Neutrophil (primary cell): ENCODE measurements around the gene THTPA.
"Not testable (repeated sequence)": the region's sequence is repeated elsewhere in the genome, so short reads cannot be mapped to it uniquely, and the experiment has no call there.

Experiments used
- H3K27ac ChIP-seq: fragments of 200-600 bp; sonication (generic); 2 replicates; pipeline ENCODE4 v1.5.1; 2016; ENCODE audit warnings: mild to moderate bottlenecking, moderate library complexity
- H3K27me3 ChIP-seq: fragments of 200-600 bp; sonication (generic); 2 replicates; pipeline ENCODE4 v1.6.0; 2016; ENCODE audit warnings: mild to moderate bottlenecking
- H3K36me3 ChIP-seq: fragments of 200-600 bp; sonication (generic); 2 replicates; pipeline ENCODE4 v1.5.1; 2017
- H3K4me1 ChIP-seq, 2 experiments: fragments of 200-600 bp in 1 of 2; sonication (generic) in 1 of 2; 1 replicate in 1 of 2; 2 replicates in 1 of 2; pipeline versions ENCODE4 v1.5.1 to v1.6.1; 2013 to 2016; ENCODE audit warnings: low read depth in 1 of 2, low read length in 1 of 2, mild to moderate bottlenecking in 1 of 2, moderate library complexity in 1 of 2; ENCODE audit not compliant: control insufficient read depth in 1 of 2, insufficient read depth in 1 of 2
- H3K4me3 ChIP-seq, 2 experiments: fragments of 200-600 bp in 1 of 2; sonication (generic) in 1 of 2; 1 replicate in 1 of 2; 2 replicates in 1 of 2; pipeline ENCODE4 v1.5.1; 2013 to 2016; ENCODE audit warnings: low read depth in 1 of 2, low read length in 1 of 2, mild to moderate bottlenecking in 1 of 2, moderate library complexity in 1 of 2
- H3K9me3 ChIP-seq: fragments of 200-600 bp; sonication (generic); 2 replicates; pipeline ENCODE4 v1.5.1; 2016
- CTCF ChIP-seq: fragments of 200-600 bp; sonication (generic); IDR thresholded peaks from 2 replicates; pipeline ENCODE4 v1.5.1; 2016; ENCODE audit warnings: antibody characterized with exemption

THTPA gene

GRCh38 chr14:23579311-23579630 is 23.2 kb downstream of the THTPA start:
- Histone ChIP-seq H3K4me1 (peaks cover 3% of the 10 kb centered on the region in 2 experiments), H3K9me3 (no peaks in the 10 kb centered on the region), H3K36me3 (no peaks in the 10 kb centered on the region), H3K27me3 (peaks cover 96% of the 10 kb centered on the region), H3K27ac (no peak overlapping the region), H3K4me3 (no peak overlapping the region)
- TF ChIP-seq CTCF, result no peak

GRCh38 chr14:23579739-23580138 is 23.7 kb downstream of the THTPA start:
- Histone ChIP-seq H3K27me3 (peaks cover 92% of the 10 kb centered on the region), H3K4me1 (peaks cover 3% of the 10 kb centered on the region in 2 experiments), H3K27ac (no peak overlapping the region), H3K36me3 (no peaks in the 10 kb centered on the region), H3K9me3 (no peaks in the 10 kb centered on the region), H3K4me3 (no peak overlapping the region)
- no peak for TF ChIP-seq CTCF

GRCh38 chr14:23580152-23580926 is 24.3 kb downstream of the THTPA start:
- Histone ChIP-seq H3K4me3 (no peak overlapping the region), H3K27ac (no peak overlapping the region)

GRCh38 chr14:23580948-23581281 is 24.8 kb downstream of the THTPA start:
- no peaks in the 10 kb centered on the region for H3K36me3 ChIP-seq
- TF ChIP-seq CTCF, result no peak
- peaks cover 80% of the 10 kb centered on the region for H3K27me3 ChIP-seq
- no peaks in the 10 kb centered on the region for H3K9me3 ChIP-seq
- peaks cover 3% of the 10 kb centered on the region in 2 experiments for H3K4me1 ChIP-seq
- H3K27ac ChIP-seq, result no peak overlapping the region
- H3K4me3 ChIP-seq, result no peak overlapping the region

More at GRCh38 chr14:23580152-23580926, 24.3 kb downstream of the THTPA start:
- Histone ChIP-seq H3K27me3 (peaks cover 86% of the 10 kb centered on the region), H3K36me3 (no peaks in the 10 kb centered on the region), H3K9me3 (no peaks in the 10 kb centered on the region), H3K4me1 (peaks cover 3% of the 10 kb centered on the region in 2 experiments)
- no peak for TF ChIP-seq CTCF

- Histone ChIP-seq H3K4me1 (no peaks in the 10 kb centered on the region), H3K27me3 (peaks cover 65% of the 10 kb centered on the region), H3K4me3 (no peak overlapping the region), H3K27ac (no peak overlapping the region), H3K9me3 (no peaks in the 10 kb centered on the region), H3K36me3 (no peaks in the 10 kb centered on the region)
- TF ChIP-seq CTCF, result no peak
Observed at GRCh38 chr14:23582906-23583760, 27.1 kb downstream of the THTPA start.

- peaks cover 60% of the 10 kb centered on the region for H3K27me3 ChIP-seq
- H3K4me3 ChIP-seq, H3K9me3 ChIP-seq, H3K4me1 ChIP-seq, H3K27ac ChIP-seq, H3K36me3 ChIP-seq: not testable (repeated sequence)
Observed at GRCh38 chr14:23583761-23584526, 27.9 kb downstream of the THTPA start.

- H3K27ac ChIP-seq, H3K4me1 ChIP-seq, H3K9me3 ChIP-seq, H3K4me3 ChIP-seq, H3K36me3 ChIP-seq: not testable (repeated sequence)
- H3K27me3 ChIP-seq, result peaks cover 60% of the 10 kb centered on the region
Observed at GRCh38 chr14:23584527-23585203, 28.6 kb downstream of the THTPA start.
